ES-I3 (cell line): ENCODE data around the gene CROCC2.

Experiments
- H3K36me3 ChIP-seq: 2 replicates; pipeline ENCODE4 v1.6.1; 2013; ENCODE audit warnings: mild to moderate bottlenecking, low read length, control low read depth, moderate library complexity; ENCODE audit not compliant: insufficient read depth
- H3K4me1 ChIP-seq: 2 replicates; pipeline ENCODE4 v1.6.1; 2013; ENCODE audit warnings: mild to moderate bottlenecking, control low read depth, low read length; ENCODE audit not compliant: insufficient read depth
- H3K9ac ChIP-seq: 2 replicates; pipeline ENCODE4 v1.6.1; 2013; ENCODE audit warnings: low read depth, mild to moderate bottlenecking, low read length, moderate library complexity
- H3K9me3 ChIP-seq: 2 replicates; pipeline ENCODE4 v1.6.1; 2013; ENCODE audit warnings: mild to moderate bottlenecking, low read length, moderate library complexity; ENCODE audit not compliant: control insufficient read depth, insufficient read depth

CROCC2 gene

DNA sequence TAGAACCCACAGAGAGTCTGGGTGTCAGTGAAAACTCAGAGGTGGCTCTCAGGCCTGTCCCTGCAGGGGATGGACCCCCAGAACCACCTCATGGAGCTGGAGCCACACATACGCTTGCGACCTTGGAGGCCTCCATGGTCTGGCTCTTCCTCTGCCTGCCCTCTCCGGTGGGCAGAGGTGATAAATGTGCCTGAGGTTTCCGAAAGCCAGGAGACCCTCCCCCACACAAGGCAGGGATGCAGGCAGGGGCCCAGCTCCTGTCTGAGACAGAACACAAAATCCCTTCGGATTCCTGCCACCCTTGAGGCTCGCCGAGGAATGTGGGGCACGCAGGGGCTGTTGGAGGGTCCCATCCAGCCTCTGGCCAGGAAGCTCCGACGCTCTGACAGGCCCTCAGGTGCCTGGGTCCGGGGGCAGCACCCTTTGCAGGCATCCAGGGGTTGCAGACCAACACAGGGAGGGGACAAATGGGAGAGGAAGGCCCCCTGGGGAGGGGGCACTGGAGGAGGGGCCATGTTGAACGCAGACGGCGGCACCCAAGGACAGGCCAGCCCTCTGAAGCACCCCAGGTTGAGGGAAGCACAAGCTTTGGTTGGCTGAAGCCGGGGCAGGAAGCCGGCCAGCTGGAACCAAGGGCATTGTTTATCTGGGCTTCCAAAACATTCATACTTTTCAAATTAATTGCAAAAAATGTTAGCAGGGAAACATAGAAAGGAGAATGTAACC, 88.2 kb downstream of the CROCC2 start:
- H3K4me1 ChIP-seq = no peaks in the 10 kb centered on the region; the same call in 1 of the 2 replicates

DNA sequence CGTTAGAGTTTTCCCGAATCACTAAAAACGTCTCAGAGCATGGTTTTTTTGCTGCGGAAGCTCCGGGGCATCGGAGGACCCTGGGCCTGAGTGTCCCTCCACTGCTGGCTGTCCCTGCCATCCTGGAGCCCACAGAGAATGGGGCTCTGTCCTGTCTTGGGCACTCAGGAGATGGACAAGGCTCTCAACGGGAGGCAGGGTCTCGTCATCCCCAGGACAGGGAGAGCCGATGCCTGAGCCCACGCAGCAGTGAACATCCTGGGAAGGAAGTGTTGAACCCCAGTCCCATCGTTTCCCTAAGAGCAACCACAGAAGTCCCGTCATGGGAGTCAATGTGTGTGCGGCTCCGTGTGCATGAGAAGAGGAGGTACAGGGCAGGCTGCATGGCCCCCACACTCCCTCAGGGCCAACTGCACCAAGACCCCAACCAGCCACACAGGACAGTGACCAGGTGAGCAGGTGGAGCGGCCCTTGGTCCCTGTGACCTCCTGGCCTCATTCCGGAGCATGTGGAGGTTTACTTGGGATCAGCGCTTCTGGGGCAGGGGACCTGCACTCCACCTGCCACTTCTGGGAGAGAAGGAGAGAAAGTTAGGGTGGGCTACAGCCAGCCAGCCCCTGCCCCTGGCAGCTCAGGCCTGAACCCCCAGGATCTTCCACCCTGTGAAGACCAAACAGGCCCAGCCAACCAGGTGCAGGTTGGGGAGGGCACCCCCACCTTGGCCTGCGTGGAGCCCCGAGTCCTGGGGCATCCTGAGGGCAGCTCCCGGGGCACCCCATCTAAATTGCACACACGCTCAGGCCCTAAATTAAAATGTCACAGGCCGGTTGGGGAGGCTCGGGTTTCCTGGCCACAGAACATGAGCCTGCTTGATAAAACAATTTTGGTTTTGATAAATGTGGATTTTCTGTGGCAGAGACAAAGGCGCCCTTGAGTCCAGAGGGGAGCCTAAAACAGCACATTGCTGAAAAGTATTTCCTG, 89.2 kb downstream of the CROCC2 start:
- Histone ChIP-seq H3K9ac (no peak overlapping the region), H3K9me3 (no peaks in the 10 kb centered on the region), H3K4me1 (no peaks in the 10 kb centered on the region; the same call in 1 of the 2 replicates), H3K36me3 (no peaks in the 10 kb centered on the region)

More for the DNA sequence above, 88.2 kb downstream of the CROCC2 start:
- H3K9me3 ChIP-seq = no peaks in the 10 kb centered on the region
- H3K36me3 ChIP-seq = no peaks in the 10 kb centered on the region
- no peak overlapping the region for H3K9ac ChIP-seq

DNA sequence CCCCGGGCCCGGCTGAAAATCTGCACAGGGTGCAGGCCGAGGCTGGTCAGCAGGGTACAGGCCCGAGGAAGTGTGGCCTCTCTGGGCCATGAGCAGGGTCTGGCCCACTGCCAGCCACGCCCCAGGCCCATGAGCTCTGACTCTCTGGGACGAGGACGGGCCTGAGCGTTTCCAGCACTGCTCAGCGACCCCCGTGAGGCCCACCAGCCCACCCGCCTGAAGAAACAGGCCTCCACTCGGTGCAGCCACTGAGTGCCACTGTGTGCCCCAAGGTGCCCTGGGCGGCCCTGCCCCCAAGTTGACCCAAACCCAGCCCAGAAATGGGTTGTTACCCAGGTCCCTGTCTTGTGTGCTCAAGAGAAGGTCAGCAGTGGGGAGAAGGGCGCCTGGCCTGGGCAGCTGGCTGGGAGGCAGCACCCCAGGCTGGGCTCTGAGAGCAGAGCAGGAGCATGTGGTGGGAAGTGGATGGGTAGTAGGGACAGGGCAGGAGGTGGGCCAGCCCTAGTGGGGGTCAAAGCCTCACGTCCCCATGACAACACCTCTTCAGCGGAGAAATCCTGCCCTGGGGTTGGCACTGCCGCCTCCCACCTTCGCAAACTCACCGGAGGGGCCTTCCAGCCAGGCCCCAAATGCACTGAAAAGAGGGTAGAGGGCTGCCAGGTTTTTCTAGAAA, 90.2 kb downstream of the CROCC2 start:
- Histone ChIP-seq H3K36me3 (no peaks in the 10 kb centered on the region), H3K9ac (no peak overlapping the region), H3K4me1 (no peaks in the 10 kb centered on the region; the same call in 1 of the 2 replicates), H3K9me3 (no peaks in the 10 kb centered on the region)

DNA sequence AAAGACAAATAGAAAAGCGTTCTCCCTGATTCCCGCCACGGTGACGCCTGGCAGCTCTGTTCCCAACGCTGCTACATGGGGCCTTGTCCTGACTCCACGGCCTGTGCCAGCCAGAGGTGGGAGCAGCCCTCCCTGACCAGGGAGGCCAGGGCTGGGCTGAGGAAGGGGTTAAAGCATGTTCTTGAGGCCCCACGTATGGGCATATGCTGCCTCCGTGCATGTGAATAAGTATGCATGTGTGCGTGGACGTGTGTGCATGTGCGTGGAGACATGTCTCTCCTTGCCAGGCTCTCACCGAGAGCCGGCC, 90.7 kb downstream of the CROCC2 start:
- H3K4me1 ChIP-seq = no peaks in the 10 kb centered on the region; the same call in 1 of the 2 replicates
- H3K36me3 ChIP-seq = no peaks in the 10 kb centered on the region
- no peaks in the 10 kb centered on the region for H3K9me3 ChIP-seq
- H3K9ac ChIP-seq = no peak overlapping the region

DNA sequence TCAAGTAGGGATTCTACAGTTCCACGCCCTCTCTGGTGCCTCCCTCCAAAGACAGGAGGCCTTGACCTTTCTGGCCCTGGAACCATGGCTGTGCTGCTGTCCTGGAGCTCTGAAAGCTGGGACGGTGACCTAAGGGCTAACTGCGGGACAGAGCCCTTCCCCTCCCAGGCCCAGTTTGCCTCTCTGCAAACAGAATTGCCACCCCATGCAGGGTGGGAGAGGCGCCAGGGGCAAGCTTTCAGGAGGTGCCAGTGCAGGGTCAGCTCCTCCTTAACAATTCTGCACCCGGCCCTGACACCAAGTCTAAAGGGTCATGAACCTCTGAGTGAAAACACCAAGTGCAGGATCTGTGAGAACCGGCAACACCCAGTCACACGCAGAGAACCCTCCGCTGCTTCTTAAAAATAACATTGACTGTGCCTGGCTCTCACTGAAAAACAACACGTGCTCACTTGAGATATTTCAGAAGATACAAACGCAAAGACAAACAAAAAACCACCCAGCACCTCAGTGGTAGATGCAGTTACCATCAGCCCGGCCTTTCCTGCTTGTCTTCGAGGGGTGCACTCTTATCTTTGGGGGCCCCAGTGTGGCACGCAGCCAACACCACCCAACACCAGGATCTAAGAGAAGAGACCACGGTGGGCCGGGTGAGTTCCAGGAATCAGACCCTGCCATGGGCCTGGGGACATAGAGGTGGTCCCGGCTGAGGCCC, 91.2 kb downstream of the CROCC2 start:
- Histone ChIP-seq H3K9ac (no peak overlapping the region; the same call in 1 of the 2 replicates), H3K9me3 (no peaks in the 10 kb centered on the region), H3K4me1 (no peaks in the 10 kb centered on the region), H3K36me3 (no peaks in the 10 kb centered on the region)

DNA sequence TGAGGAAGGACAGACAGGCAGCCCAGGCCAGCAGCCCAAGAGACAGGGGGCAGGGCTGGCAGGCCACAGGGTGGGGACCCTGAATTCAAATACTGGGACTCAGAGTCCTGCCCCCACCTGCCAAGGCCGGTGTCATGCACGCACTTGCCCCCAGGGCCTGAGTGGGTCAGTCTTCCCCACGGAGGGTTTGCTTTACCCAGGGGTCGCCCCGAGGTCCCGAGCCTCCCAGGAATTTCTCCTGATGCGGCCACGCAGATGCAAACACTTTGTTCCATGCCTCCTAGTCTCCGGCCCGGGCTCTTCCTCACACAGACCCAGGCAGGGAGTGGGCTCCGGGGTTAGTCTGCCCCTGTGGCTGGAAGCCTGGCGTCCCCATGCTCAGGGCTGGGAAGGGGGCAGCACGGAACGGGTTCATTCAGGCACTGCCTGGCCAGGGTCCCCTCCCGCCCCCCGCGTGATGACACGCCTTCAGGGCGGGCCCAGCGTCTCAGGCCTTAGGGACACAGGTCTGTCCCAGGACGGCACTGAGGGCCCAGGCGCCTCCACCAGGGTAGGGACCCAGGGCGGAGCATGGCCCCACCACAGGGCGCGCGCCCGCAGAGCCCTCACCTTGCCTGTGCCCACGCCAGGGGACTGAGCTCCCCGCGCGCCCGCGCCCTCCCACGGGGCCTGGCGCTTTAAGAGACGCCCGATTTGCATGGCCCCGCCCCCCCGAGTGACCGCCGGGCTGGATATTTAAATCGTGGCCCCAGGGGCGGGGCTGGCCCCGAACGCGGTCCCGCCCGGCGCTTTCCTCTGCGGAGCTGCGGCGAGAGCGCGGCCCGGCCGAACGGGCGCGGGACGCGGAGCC, 91.9 kb downstream of the CROCC2 start, which contains the start of gene SNED1:
SNED1 (plus strand) TSS at position 763 of the 850 bp plus-strand sequence. CDS start 220 bp downstream, outside the sequence.
- Histone ChIP-seq H3K4me1 (no peaks in the 10 kb centered on the region), H3K9ac (peak within 1 kb of the TSS; percentile 58), H3K9me3 (no peaks in the 10 kb centered on the region)

DNA sequence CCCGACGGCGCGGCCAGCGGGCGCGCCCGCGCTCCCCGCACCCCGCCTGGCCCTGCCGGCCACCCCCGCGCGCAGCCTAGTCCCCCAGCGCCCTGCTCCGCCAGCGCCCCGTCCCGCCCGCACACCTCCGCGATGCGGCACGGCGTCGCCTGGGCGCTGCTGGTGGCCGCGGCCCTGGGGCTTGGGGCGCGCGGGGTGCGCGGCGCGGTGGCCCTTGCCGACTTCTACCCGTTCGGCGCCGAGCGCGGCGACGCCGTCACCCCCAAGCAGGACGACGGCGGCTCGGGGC, 92.5 kb downstream of the CROCC2 start:
- Histone ChIP-seq H3K9ac (peak overlapping the region; percentile 56; the same call in 1 of the 2 replicates), H3K4me1 (no peaks in the 10 kb centered on the region), H3K9me3 (peaks cover 2% of the 10 kb centered on the region; the same call in 1 of the 2 replicates), H3K36me3 (no peaks in the 10 kb centered on the region)

More for the DNA sequence above, 91.9 kb downstream of the CROCC2 start, which contains the start of gene SNED1:
- H3K36me3 ChIP-seq = no peaks in the 10 kb centered on the region

DNA sequence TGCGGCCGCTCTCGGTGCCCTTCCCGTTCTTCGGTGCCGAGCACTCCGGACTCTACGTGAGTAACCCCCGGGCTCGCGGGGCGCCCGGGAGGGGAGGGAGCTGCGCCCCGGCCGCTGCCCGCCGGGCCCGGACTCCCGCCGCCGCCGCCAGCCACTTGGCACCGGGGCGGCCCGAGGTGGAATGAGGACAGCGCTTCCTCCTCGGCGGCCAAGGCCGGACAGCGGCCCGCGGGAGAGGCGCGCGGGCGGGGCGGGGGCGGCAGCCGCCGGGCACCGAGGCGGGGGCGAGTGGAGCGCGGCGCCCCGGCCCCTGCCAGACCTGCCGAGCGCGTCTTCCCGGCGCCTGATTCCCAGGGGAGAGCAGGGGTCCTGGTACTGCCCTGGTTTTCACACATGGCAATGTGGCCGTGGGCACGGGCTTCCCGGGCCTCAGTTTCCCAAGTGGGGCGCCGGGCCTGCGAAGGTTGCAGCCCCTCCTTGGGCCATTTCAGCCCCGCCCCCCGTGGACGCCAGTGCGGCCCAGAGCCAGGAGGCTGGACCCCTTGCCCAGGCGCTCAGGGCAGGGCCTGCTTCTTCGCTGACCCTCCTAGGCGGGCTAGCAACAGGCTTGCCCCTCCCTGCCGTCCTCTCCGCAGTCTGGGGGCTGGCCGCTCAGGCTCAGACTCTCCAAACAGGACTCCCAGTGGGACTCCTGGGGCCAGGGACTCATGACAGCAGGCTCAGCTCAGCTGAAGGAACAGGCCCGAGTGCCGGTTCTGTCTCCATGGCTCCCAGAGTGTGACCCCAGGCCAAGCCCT, 93.1 kb downstream of the CROCC2 start:
- no peaks in the 10 kb centered on the region for H3K36me3 ChIP-seq
- H3K4me1 ChIP-seq = no peaks in the 10 kb centered on the region
- peak overlapping the region; percentile 56 for H3K9ac ChIP-seq
- peaks cover 4% of the 10 kb centered on the region; the same call in 1 of the 2 replicates for H3K9me3 ChIP-seq

DNA sequence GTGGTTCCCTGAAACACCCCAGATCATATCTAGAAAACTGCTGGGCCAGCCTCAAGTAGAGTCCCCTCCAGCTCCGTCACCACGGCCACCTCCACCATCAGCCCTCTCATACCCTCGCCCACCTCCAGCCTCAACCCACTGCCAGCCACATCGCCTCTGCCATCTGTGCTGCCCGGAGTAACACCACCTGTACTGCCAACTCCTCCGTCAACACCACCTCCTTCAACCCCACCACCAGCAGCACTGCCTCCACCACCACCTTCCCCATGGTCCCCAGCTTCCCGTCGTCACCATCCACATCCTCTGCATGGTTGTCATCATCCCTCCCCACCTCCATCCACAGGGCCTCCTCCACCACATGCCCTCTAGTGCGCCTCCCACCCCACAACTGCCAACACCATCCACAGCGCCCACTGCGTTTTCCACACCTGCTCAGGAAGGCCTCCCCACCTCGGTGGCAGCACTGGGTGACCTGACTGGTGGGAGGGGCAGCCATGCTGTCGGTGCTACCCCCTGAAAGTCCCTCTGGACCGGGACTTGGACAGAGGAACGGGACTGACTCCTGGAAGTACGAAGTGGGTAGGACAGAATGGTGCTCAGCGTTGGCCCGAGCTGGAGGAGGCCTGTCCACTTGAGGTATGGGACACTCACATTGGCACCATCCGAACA, 93.9 kb downstream of the CROCC2 start:
- Histone ChIP-seq H3K9me3 (peaks cover 4% of the 10 kb centered on the region), H3K4me1 (no peaks in the 10 kb centered on the region), H3K36me3 (no peaks in the 10 kb centered on the region), H3K9ac (no peak overlapping the region)

DNA sequence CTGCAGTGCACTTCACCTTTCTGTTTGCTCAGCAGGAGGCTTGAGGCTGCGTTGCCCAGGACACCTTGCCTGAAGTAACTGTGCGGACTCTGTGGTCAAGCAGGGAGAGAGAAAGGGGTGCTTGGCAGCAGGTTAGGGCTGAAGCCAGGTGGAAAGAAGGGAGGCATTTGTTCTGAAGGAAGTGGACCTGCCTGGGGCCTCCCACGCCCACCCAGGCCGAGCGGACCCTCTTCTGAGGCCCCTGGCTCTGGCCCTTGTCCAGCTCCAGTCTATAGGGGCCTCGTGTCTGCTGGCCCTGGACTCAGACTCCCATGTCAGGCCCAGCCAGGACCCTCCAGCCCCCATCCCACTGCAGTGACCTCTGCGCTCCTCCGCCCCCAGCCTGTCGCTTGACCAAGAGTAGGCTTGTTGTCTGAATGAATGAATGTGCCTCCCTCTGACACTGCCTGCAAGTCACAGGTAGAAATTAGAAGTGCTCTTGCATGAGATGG, 94.7 kb downstream of the CROCC2 start:
- H3K4me1 ChIP-seq = no peaks in the 10 kb centered on the region
- H3K36me3 ChIP-seq = no peaks in the 10 kb centered on the region
- peaks cover 8% of the 10 kb centered on the region for H3K9me3 ChIP-seq
- H3K9ac ChIP-seq = no peak overlapping the region

DNA sequence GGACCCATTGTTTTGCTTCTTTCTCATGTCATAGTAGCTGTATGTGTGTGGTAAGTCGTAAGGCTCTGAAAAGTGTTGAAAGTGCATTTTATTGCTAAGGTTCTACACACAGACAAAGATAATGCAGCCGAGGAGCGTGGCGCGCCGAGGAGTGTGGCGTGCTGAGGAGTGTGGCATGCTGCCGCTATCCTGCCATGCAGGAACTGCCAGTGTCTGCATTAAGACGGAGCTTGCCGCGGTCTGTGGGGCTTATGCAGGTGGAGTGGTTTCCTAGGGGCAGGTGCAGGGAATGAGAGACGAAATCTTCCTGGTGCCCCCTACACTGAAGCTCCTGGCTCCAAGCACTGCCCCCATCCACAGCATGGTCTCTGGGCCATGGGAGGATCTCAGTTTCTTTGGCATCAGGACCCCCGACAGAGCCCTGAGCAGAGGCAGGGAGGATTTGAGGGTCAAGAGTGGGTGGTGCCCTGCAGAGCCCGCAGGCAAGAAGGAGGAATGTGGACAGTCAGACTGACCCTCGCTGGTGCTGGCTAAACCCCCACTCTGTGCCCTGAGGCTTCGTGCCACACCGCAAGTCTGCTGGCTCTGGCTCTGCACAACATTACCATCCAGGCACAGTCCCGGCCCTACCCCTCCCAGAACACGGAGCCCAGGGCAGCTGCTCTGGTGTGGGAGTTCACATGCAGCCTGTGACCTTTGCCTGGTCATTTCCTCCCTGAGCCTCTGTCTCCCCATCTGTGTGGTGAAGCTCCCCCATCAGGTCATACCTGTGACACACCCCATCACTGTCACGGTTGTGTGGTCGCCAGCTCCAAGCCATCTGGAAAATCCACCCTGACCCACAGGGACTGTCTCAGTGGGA, 95.5 kb downstream of the CROCC2 start:
- H3K36me3 ChIP-seq = no peaks in the 10 kb centered on the region
- H3K4me1 ChIP-seq = no peaks in the 10 kb centered on the region
- H3K9me3 ChIP-seq = peaks cover 8% of the 10 kb centered on the region
- H3K9ac ChIP-seq = no peak overlapping the region
